ENCODE results near the gene CLPTM1. TPM values are rescaled to one million over a fixed set of nuclear protein-coding genes. Genes with fewer than 3 reads are reported as not detected.

CLPTM1 gene
- total RNA-seq, 1 experiment from 2014 or later, result 44.9 TPM

GRCh38 chr19:45019187-45019586 lies 64.0 kb downstream of the CLPTM1 start:
- H3K9ac ChIP-seq (ENCODE audit: low read length), result no peak overlapping the region
- H2AFZ ChIP-seq (ENCODE audit: low read length), result no peak overlapping the region
- TF ChIP-seq, protein P1, sequence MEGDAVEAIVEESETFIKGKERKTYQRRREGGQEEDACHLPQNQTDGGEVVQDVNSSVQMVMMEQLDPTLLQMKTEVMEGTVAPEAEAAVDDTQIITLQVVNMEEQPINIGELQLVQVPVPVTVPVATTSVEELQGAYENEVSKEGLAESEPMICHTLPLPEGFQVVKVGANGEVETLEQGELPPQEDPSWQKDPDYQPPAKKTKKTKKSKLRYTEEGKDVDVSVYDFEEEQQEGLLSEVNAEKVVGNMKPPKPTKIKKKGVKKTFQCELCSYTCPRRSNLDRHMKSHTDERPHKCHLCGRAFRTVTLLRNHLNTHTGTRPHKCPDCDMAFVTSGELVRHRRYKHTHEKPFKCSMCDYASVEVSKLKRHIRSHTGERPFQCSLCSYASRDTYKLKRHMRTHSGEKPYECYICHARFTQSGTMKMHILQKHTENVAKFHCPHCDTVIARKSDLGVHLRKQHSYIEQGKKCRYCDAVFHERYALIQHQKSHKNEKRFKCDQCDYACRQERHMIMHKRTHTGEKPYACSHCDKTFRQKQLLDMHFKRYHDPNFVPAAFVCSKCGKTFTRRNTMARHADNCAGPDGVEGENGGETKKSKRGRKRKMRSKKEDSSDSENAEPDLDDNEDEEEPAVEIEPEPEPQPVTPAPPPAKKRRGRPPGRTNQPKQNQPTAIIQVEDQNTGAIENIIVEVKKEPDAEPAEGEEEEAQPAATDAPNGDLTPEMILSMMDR (conservative IDR thresholded peaks at IDR 0.05; ENCODE audit: low read depth, low read length), result no peak
- TF ChIP-seq EZH2 (IDR thresholded peaks at IDR 0.05; ENCODE audit: low read length, unreplicated experiment) (no peak), EZH2phosphoT487 (IDR thresholded peaks at IDR 0.05; ENCODE audit: borderline replicate concordance, low read length) (no peak)
- no peaks in the 10 kb centered on the region for H4K20me1 ChIP-seq (ENCODE audit: low read length)
- intact Hi-C loops (cut with micrococcal nuclease), result loop anchor here (10.0 kb wide), 1 partner anchor 236 kb away; the partner anchor contains the start of gene MARK4
- ChIA-PET CTCF (no interaction called here), POLR2A (ENCODE audit: unreplicated experiment) (no interaction called here)
- no peak for ATAC-seq
- H3K27me3 ChIP-seq (ENCODE audit: low read length), result no peaks in the 10 kb centered on the region
- BruUV-seq (replicated peaks), result no TSS peak
- no peaks in the 10 kb centered on the region for H3K9me3 ChIP-seq (ENCODE audit: low read length)
- no peak overlapping the region for H3K4me2 ChIP-seq (ENCODE audit: low read length)
- H3K9me2 ChIP-seq (replicated peaks; ENCODE audit: low read length), result no peaks in the 10 kb centered on the region
- no peak for DNase-seq
- no peaks in the 10 kb centered on the region for H3K36me3 ChIP-seq (ENCODE audit: low read depth, low read length)
- no peaks in the 10 kb centered on the region for H3K4me1 ChIP-seq (ENCODE audit: insufficient read depth, low read length)
- no peak overlapping the region for H3K4me3 ChIP-seq (ENCODE audit: low read length)
- no peak overlapping the region for H3K27ac ChIP-seq (ENCODE audit: low read length)
- H3F3A ChIP-seq (ENCODE audit: low read length, unreplicated experiment), result no peaks in the 10 kb centered on the region
- H3K79me2 ChIP-seq (ENCODE audit: low read length), result no peaks in the 10 kb centered on the region

DNA sequence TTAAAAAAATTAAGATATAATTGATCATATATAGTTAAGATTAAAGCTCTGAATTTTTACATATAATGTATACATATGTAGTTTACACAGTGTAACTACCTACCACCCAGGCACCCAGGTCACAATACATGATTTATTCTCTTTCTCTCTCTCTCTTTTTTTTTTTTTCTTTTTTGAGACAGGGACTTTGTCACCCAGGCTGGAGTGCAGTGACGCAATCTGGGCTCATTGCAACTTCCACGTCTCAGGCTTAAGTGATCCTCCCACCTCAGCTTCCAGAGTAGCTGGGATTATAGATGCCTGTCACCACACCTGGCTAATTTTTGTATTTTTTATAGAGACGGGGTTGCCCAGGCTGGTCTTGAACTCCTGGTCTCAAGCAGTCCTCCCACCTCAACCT lies 64.9 kb downstream of the CLPTM1 start:
- H3F3A ChIP-seq (ENCODE audit: low read length, unreplicated experiment), result no peaks in the 10 kb centered on the region
- TF ChIP-seq, protein P1 (conservative IDR thresholded peaks at IDR 0.05; ENCODE audit: low read depth, low read length), result no peak
- TF ChIP-seq EZH2 (IDR thresholded peaks at IDR 0.05; ENCODE audit: low read length, unreplicated experiment) (no peak), EZH2phosphoT487 (IDR thresholded peaks at IDR 0.05; ENCODE audit: borderline replicate concordance, low read length) (no peak)
- no peaks in the 10 kb centered on the region for H4K20me1 ChIP-seq (ENCODE audit: low read length)
- no peak overlapping the region for H3K4me2 ChIP-seq (ENCODE audit: low read length)
- H3K4me3 ChIP-seq (ENCODE audit: low read length), result no peak overlapping the region
- POLR2A ChIA-PET (ENCODE audit: unreplicated experiment), result no interaction called here
- no peaks in the 10 kb centered on the region for H3K27me3 ChIP-seq (ENCODE audit: low read length)
- no peaks in the 10 kb centered on the region for H3K9me3 ChIP-seq (ENCODE audit: low read length)
- H3K9ac ChIP-seq (ENCODE audit: low read length), result no peak overlapping the region
- ATAC-seq (no peak), DNase-seq (no peak)
- CTCF ChIA-PET, result no interaction called here
- no peaks in the 10 kb centered on the region for H3K79me2 ChIP-seq (ENCODE audit: low read length)
- BruUV-seq (replicated peaks), result no TSS peak
- no peaks in the 10 kb centered on the region for H3K9me2 ChIP-seq (replicated peaks; ENCODE audit: low read length)
- H3K36me3 ChIP-seq (ENCODE audit: low read depth, low read length), result no peaks in the 10 kb centered on the region
- no peak overlapping the region for H3K27ac ChIP-seq (ENCODE audit: low read length)
- intact Hi-C loops (cut with micrococcal nuclease), result no loop called here
- H2AFZ ChIP-seq (ENCODE audit: low read length), result no peak overlapping the region
- H3K4me1 ChIP-seq (ENCODE audit: insufficient read depth, low read length), result no peaks in the 10 kb centered on the region

- DNase-seq (no peak), ATAC-seq (no peak)
- POLR2A ChIA-PET (ENCODE audit: unreplicated experiment), result no interaction called here
- Histone ChIP-seq H3K9ac (ENCODE audit: low read length) (no peak overlapping the region), H3K27ac (ENCODE audit: low read length) (no peak overlapping the region), H3K4me3 (ENCODE audit: low read length) (no peak overlapping the region), H3K4me1 (ENCODE audit: insufficient read depth, low read length) (no peaks in the 10 kb centered on the region), H2AFZ (ENCODE audit: low read length) (no peak overlapping the region), H3K79me2 (ENCODE audit: low read length) (no peaks in the 10 kb centered on the region), H3K4me2 (ENCODE audit: low read length) (no peak overlapping the region), H3K27me3 (ENCODE audit: low read length) (no peaks in the 10 kb centered on the region), H3F3A (ENCODE audit: low read length, unreplicated experiment) (no peaks in the 10 kb centered on the region), H3K36me3 (ENCODE audit: low read depth, low read length) (no peaks in the 10 kb centered on the region), H3K9me2 (replicated peaks; ENCODE audit: low read length) (no peaks in the 10 kb centered on the region), H4K20me1 (ENCODE audit: low read length) (no peaks in the 10 kb centered on the region), H3K9me3 (ENCODE audit: low read length) (no peaks in the 10 kb centered on the region)
- intact Hi-C loops (cut with micrococcal nuclease), result no loop called here
- TF ChIP-seq, protein P1 (conservative IDR thresholded peaks at IDR 0.05; ENCODE audit: low read depth, low read length), result no peak
- no peak for TF ChIP-seq EZH2 (IDR thresholded peaks at IDR 0.05; ENCODE audit: low read length, unreplicated experiment)
- TF ChIP-seq EZH2phosphoT487 (IDR thresholded peaks at IDR 0.05; ENCODE audit: borderline replicate concordance, low read length), result no peak
- CTCF ChIA-PET, result no interaction called here
- no TSS peak for BruUV-seq (replicated peaks)
Observed at GRCh38 chr19:45021971-45022370, 66.8 kb downstream of the CLPTM1 start.

Measured in PC-3 (cell line).